SH-SY5Y (cell line): Measurements from ENCODE around the gene EEF1AKMT4.

Experiments used
- GATA2 ChIP-seq: IDR thresholded peaks from 2 replicates; pipeline ENCODE4 v1.6.1; 2011; ENCODE audit warnings: mild to moderate bottlenecking, low read depth, low read length
- GATA3 ChIP-seq: IDR thresholded peaks from 2 replicates; pipeline ENCODE4 v1.6.1; 2011; ENCODE audit warnings: low read depth, mild to moderate bottlenecking, low read length, moderate library complexity

- TF ChIP-seq GATA3 (no peak), GATA2 (no peak)
Measured at GRCh38 chr3:184283681-184284080, 34.2 kb downstream of the EEF1AKMT4 start.
